Measurements from ENCODE around the gene ARHGAP24.

Gene ARHGAP24

DNA sequence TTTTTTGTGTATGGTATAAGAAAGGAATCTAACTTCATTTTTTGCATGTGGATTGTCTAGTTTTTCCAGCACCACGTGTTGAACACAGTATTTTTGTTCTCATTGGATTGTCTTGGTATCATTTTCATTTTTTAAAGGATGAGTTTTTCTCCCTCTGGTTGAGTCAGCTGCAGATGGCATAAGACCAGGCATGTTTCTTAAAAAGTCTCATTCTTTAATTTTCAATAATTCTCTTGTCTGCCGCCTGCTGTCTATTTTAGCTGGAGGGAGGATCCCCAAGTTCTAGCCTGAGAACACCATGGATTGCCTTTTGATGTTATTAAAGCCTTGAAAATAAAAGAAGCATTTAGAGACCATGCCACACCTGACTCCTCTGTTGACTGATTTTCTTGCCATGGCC is 263.8 kb downstream of the ARHGAP24 start:
- Histone ChIP-seq H3K27me3 (ENCODE audit: control insufficient read depth, insufficient read depth, low read length) (no peaks in the 10 kb centered on the region), H3K9ac (ENCODE audit: low read depth, low read length) (no peak overlapping the region), H3K9me3 (replicated peaks; ENCODE audit: low read length) (no peaks in the 10 kb centered on the region), H3K36me3 (ENCODE audit: insufficient read depth, low read length) (no peaks in the 10 kb centered on the region), H3K4me1 (ENCODE audit: control insufficient read depth, insufficient read depth, low read length) (peaks cover 48% of the 10 kb centered on the region), H3K4me3 (ENCODE audit: low read length) (no peak overlapping the region), H3K4me2 (ENCODE audit: low read length) (no peak overlapping the region)

DNA sequence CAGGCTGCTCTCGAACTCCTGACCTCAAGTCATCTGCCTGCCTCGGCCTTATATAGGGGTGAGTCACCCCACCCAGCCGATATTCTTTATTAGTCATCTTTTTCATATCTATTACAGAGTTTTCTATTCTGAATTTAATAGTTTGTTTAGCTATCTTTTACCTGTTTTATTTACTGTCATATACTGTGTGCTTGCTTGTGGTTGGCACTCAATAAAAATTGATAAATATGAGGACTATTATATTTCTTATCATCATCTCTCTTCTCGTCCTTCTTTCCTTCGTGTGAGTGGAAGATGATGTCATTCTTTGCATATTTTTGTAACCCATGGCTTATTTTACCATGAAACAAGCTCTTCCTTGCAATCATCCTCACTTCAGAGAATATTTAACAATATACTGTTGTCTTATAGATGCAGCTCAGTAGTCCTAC is 265.5 kb downstream of the ARHGAP24 start:
- Histone ChIP-seq H3K36me3 (ENCODE audit: insufficient read depth, low read length) (no peaks in the 10 kb centered on the region), H3K9ac (ENCODE audit: low read depth, low read length) (peak overlapping the region; percentile 13), H3K4me1 (ENCODE audit: control insufficient read depth, insufficient read depth, low read length) (peaks cover 60% of the 10 kb centered on the region), H3K4me2 (ENCODE audit: low read length) (peak overlapping the region; percentile 16), H3K4me3 (ENCODE audit: low read length) (no peak overlapping the region), H3K27me3 (ENCODE audit: control insufficient read depth, insufficient read depth, low read length) (no peaks in the 10 kb centered on the region), H3K9me3 (replicated peaks; ENCODE audit: low read length) (no peaks in the 10 kb centered on the region)

DNA sequence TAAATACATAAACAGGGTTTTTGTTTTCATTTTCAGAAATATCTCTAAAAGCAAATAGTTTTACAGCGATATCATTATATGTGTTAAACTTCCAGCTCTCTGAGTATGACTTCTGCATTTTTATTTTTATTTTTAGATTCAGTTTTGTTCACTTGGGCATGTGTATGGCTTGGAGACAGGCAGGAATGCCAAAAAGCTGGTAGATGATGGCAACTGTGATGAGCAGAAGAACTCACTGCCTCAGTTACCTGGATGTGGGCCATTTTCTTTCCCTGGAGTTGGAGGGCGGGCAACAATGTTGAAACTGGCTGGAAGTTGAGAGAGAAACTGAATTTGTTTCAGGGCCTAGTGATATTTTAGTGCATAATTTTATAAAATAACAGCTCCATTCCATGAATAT is 266.4 kb downstream of the ARHGAP24 start:
- Histone ChIP-seq H3K9ac (ENCODE audit: low read depth, low read length) (peak overlapping the region; percentile 13), H3K4me3 (ENCODE audit: low read length) (no peak overlapping the region), H3K4me1 (ENCODE audit: control insufficient read depth, insufficient read depth, low read length) (peaks cover 60% of the 10 kb centered on the region), H3K4me2 (ENCODE audit: low read length) (no peak overlapping the region), H3K9me3 (replicated peaks; ENCODE audit: low read length) (no peaks in the 10 kb centered on the region), H3K36me3 (ENCODE audit: insufficient read depth, low read length) (no peaks in the 10 kb centered on the region), H3K27me3 (ENCODE audit: control insufficient read depth, insufficient read depth, low read length) (no peaks in the 10 kb centered on the region)

DNA sequence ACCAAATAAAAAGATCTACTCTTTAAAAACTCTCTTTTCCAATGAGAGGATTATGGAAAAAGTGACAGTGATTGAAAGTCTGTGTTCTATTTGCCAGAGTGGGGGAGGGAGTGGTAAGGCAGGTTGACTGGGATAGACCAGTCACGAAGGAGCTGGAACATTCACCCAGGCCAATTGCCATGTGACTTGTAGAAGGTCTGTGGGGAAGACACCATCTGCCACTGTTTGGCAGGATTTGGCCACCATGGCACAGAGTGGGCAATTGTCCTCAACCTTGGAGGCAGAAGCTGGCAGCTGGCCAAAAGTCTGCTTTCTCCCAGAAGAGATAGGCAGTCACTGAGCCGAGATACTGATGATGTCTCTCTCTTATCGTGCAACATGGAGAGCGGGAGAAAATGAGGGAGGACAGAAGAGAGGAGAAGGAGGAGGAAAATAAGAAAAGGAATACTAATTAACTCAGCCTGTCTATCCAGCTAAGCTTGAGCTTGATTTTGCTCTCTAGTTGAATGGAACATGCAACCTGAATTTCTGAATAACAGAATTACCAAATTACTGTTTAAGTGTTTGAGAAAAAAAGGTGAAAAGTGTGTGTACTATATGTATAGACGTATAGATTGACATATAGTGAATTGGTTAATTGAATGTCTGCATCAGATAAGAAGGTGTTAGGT is 267.1 kb downstream of the ARHGAP24 start:
- no peak overlapping the region for H3K4me2 ChIP-seq (ENCODE audit: low read length)
- no peak overlapping the region for H3K9ac ChIP-seq (ENCODE audit: low read depth, low read length)
- H3K9me3 ChIP-seq (replicated peaks; ENCODE audit: low read length), result no peaks in the 10 kb centered on the region
- H3K36me3 ChIP-seq (ENCODE audit: insufficient read depth, low read length), result no peaks in the 10 kb centered on the region
- H3K4me3 ChIP-seq (ENCODE audit: low read length), result no peak overlapping the region
- peaks cover 60% of the 10 kb centered on the region for H3K4me1 ChIP-seq (ENCODE audit: control insufficient read depth, insufficient read depth, low read length)
- no peaks in the 10 kb centered on the region for H3K27me3 ChIP-seq (ENCODE audit: control insufficient read depth, insufficient read depth, low read length)

DNA sequence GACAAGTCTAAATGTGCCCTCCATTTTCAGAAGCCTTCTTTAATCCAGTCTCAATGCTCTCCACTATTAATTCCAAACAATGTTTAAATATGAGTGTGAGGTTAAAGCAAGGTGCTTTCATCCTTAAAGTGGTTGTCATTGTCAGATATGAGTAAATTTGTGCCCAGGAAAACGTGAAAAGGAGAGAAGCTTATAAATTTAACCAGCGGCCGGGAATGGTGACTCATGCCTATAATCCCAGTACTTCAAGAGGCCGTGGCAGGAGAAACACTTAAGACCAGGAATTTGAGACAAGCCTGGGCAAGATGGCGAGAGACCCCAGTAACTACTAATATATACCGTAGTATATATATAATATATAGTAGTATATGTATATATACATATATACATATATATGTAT is 270.0 kb downstream of the ARHGAP24 start:
- peak overlapping the region; percentile 21 for H3K4me2 ChIP-seq (ENCODE audit: low read length)
- H3K4me3 ChIP-seq (ENCODE audit: low read length), result no peak overlapping the region
- no peaks in the 10 kb centered on the region for H3K36me3 ChIP-seq (ENCODE audit: insufficient read depth, low read length)
- peaks cover 61% of the 10 kb centered on the region for H3K4me1 ChIP-seq (ENCODE audit: control insufficient read depth, insufficient read depth, low read length)
- peak overlapping the region; percentile 9 for H3K9ac ChIP-seq (ENCODE audit: low read depth, low read length)
- no peaks in the 10 kb centered on the region for H3K27me3 ChIP-seq (ENCODE audit: control insufficient read depth, insufficient read depth, low read length)
- no peaks in the 10 kb centered on the region for H3K9me3 ChIP-seq (replicated peaks; ENCODE audit: low read length)

DNA sequence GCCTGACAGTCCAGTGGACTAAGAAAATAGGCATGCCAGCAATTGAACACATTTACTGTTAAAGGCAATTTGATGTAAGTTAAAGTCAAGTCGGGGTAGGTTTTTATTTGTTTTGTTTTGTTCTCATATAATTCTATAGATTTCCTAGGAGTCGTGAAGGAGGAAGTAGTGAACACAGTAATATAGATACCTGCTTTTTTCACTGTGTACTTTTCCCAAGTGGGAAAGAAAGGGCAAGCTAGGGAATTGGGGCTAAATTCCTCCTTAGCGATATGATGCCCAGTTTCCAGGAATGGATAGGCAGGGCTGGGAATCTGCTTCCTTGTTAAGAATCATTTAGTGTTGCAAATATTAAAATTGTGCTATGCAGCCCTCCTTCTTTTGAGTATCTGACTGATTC is 271.0 kb downstream of the ARHGAP24 start:
- H3K9ac ChIP-seq (ENCODE audit: low read depth, low read length), result no peak overlapping the region
- peaks cover 51% of the 10 kb centered on the region for H3K4me1 ChIP-seq (ENCODE audit: control insufficient read depth, insufficient read depth, low read length)
- H3K36me3 ChIP-seq (ENCODE audit: insufficient read depth, low read length), result no peaks in the 10 kb centered on the region
- no peaks in the 10 kb centered on the region for H3K9me3 ChIP-seq (replicated peaks; ENCODE audit: low read length)
- no peak overlapping the region for H3K4me2 ChIP-seq (ENCODE audit: low read length)
- no peaks in the 10 kb centered on the region for H3K27me3 ChIP-seq (ENCODE audit: control insufficient read depth, insufficient read depth, low read length)
- no peak overlapping the region for H3K4me3 ChIP-seq (ENCODE audit: low read length)

DNA sequence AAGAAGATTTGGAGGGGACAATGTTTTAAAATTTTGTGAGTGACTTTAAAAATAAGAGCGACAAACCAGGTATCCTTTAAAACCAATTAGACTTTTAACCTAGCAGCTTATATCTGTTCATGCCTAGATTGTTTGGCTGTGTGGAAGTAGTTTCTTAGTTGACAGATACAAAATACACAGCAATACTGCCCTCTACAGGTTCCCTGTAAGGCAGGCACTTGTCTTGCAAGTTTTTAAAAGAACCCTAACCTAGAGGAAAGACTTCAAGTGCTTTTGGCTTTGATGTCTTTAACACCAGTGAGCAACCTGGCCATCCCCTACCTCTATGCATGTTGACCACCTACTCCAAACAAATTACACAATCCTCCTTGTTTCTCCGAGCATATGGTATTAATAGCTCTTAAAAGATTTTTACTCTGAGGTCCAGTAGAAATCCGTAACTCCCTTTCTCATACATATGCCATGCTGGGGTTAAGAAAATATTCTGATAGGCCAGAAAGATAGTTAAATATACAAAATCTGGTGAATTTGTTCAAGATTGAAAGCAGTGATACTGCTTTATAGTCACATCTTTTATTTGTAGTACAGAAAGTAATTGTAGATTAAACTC is 273.0 kb downstream of the ARHGAP24 start:
- Histone ChIP-seq H3K9me3 (replicated peaks; ENCODE audit: low read length) (no peaks in the 10 kb centered on the region), H3K27me3 (ENCODE audit: control insufficient read depth, insufficient read depth, low read length) (no peaks in the 10 kb centered on the region), H3K36me3 (ENCODE audit: insufficient read depth, low read length) (no peaks in the 10 kb centered on the region), H3K4me1 (ENCODE audit: control insufficient read depth, insufficient read depth, low read length) (peaks cover 31% of the 10 kb centered on the region), H3K4me3 (ENCODE audit: low read length) (no peak overlapping the region), H3K4me2 (ENCODE audit: low read length) (no peak overlapping the region), H3K9ac (ENCODE audit: low read depth, low read length) (no peak overlapping the region)

DNA sequence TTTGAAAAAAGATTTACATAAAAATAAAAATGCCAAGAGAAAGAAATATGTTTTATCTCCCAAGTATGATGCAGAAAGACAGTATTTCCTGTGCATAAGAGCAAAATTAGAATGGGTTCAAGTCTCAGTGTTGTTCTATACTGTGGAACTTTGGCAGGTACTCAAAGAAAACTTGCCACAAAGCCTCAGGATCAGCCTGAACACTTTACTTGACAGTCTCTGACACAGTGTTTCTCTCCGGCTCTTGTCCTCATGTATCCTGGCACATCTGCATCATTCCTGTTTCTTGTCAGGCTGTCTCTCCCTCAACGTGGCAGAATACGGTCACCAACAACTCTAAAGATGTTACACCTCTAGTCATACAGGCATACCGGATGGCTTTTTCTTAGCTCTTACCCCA is 273.7 kb downstream of the ARHGAP24 start:
- H3K4me2 ChIP-seq (ENCODE audit: low read length), result peak overlapping the region; percentile 17
- H3K36me3 ChIP-seq (ENCODE audit: insufficient read depth, low read length), result no peaks in the 10 kb centered on the region
- H3K27me3 ChIP-seq (ENCODE audit: control insufficient read depth, insufficient read depth, low read length), result no peaks in the 10 kb centered on the region
- H3K4me3 ChIP-seq (ENCODE audit: low read length), result no peak overlapping the region
- no peak overlapping the region for H3K9ac ChIP-seq (ENCODE audit: low read depth, low read length)
- H3K9me3 ChIP-seq (replicated peaks; ENCODE audit: low read length), result no peaks in the 10 kb centered on the region
- H3K4me1 ChIP-seq (ENCODE audit: control insufficient read depth, insufficient read depth, low read length), result peaks cover 27% of the 10 kb centered on the region

DNA sequence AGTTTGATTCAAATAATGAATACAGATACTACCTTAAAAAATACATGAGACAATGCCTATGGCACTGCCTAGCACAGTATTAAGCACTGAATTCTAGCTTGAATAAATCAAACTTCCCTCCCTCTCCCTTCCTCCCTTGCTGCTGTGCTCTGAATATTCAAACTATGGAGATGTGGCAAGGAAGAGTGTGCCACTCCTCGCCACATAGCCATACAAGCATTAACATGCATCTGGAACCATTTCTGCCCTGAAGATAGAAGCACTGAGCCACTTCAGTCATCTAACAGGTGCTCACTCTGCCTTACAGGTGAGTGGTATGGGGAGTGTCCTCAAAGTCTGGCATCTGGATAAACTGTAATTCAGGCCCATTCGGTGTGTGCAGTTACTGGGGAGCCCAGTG is 276.9 kb downstream of the ARHGAP24 start:
- H3K4me2 ChIP-seq (ENCODE audit: low read length), result no peak overlapping the region
- no peaks in the 10 kb centered on the region for H3K36me3 ChIP-seq (ENCODE audit: insufficient read depth, low read length)
- no peaks in the 10 kb centered on the region for H3K9me3 ChIP-seq (replicated peaks; ENCODE audit: low read length)
- peaks cover 13% of the 10 kb centered on the region for H3K4me1 ChIP-seq (ENCODE audit: control insufficient read depth, insufficient read depth, low read length)
- H3K9ac ChIP-seq (ENCODE audit: low read depth, low read length), result no peak overlapping the region
- no peaks in the 10 kb centered on the region for H3K27me3 ChIP-seq (ENCODE audit: control insufficient read depth, insufficient read depth, low read length)
- no peak overlapping the region for H3K4me3 ChIP-seq (ENCODE audit: low read length)

DNA sequence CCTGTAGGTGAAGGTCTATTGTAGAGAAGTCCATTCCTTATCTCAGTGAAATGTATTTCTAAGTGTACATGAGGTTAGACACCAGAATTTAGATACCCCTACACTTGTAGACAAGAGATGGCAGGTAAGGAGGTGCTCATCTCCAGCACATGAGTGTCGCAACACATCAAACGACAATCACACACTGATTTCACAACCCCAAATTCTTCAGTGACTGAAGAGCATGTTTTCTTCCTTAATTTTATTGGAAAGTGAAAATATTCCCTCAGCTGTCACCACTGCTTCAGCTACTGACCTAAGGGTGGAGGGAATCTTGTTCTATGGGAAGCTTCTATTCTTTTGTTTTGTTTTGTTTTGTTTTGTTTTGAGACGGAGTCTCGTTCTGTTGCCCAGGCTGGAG is 280.3 kb downstream of the ARHGAP24 start:
- H3K27me3 ChIP-seq (ENCODE audit: control insufficient read depth, insufficient read depth, low read length), result no peaks in the 10 kb centered on the region
- H3K4me1 ChIP-seq (ENCODE audit: control insufficient read depth, insufficient read depth, low read length), result no peaks in the 10 kb centered on the region
- no peak overlapping the region for H3K4me2 ChIP-seq (ENCODE audit: low read length)
- no peaks in the 10 kb centered on the region for H3K36me3 ChIP-seq (ENCODE audit: insufficient read depth, low read length)
- no peaks in the 10 kb centered on the region for H3K9me3 ChIP-seq (replicated peaks; ENCODE audit: low read length)
- H3K4me3 ChIP-seq (ENCODE audit: low read length), result no peak overlapping the region
- H3K9ac ChIP-seq (ENCODE audit: low read depth, low read length), result no peak overlapping the region

DNA sequence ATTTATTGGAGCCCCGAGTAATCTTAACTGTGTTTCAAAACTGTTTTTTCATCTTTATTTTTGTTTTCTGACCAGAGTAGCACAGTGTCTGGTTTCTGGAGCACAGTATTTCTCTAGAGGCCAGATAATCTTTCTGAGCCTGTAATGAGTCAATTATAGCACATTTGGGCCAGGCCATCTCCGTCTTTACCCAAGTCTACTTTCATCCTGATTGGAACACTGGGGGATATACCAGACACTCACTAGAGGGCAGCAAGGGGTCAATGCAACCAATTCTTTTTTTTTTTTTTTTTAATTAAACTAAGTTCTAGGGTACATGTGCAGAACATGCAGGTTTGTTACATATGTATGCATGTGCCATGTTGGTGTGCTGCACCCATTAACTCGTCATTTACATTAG is 282.0 kb downstream of the ARHGAP24 start:
- Histone ChIP-seq H3K4me1 (ENCODE audit: control insufficient read depth, insufficient read depth, low read length) (peaks cover 5% of the 10 kb centered on the region), H3K4me3 (ENCODE audit: low read length) (no peak overlapping the region), H3K36me3 (ENCODE audit: insufficient read depth, low read length) (no peaks in the 10 kb centered on the region), H3K4me2 (ENCODE audit: low read length) (no peak overlapping the region), H3K9me3 (replicated peaks; ENCODE audit: low read length) (no peaks in the 10 kb centered on the region), H3K9ac (ENCODE audit: low read depth, low read length) (no peak overlapping the region), H3K27me3 (ENCODE audit: control insufficient read depth, insufficient read depth, low read length) (no peaks in the 10 kb centered on the region)

DNA sequence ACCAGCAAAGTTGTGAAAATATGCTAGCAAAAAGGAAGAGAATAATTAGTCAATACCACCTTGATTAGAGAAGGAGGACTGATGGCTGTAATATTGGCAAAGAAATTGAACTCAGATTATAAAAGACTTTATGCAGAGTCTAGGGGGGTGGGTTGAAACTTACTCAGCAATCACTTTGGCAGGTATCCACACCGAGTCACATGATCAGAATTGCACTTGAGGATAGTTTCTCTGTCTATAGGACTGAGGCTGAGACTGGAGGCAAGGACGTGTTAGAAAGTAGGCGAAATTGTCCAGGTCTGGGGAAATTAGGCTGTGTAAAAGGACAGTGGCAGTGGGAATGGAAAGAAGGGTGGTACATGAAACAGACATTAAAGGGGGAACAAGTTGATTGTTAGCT is 284.4 kb downstream of the ARHGAP24 start:
- Histone ChIP-seq H3K4me2 (ENCODE audit: low read length) (no peak overlapping the region), H3K27me3 (ENCODE audit: control insufficient read depth, insufficient read depth, low read length) (no peaks in the 10 kb centered on the region), H3K9me3 (replicated peaks; ENCODE audit: low read length) (no peaks in the 10 kb centered on the region), H3K4me1 (ENCODE audit: control insufficient read depth, insufficient read depth, low read length) (peaks cover 23% of the 10 kb centered on the region), H3K9ac (ENCODE audit: low read depth, low read length) (no peak overlapping the region), H3K4me3 (ENCODE audit: low read length) (no peak overlapping the region), H3K36me3 (ENCODE audit: insufficient read depth, low read length) (no peaks in the 10 kb centered on the region)

Measured in skeletal muscle satellite cell (primary cell).